ENCODE measurements around the gene MICALL1.

MICALL1 gene

GRCh38 chr22:37985751-37986281, 79.7 kb downstream of the MICALL1 start:
- no peaks in the 10 kb centered on the region for H3K36me3 ChIP-seq (replicated peaks)

DNA sequence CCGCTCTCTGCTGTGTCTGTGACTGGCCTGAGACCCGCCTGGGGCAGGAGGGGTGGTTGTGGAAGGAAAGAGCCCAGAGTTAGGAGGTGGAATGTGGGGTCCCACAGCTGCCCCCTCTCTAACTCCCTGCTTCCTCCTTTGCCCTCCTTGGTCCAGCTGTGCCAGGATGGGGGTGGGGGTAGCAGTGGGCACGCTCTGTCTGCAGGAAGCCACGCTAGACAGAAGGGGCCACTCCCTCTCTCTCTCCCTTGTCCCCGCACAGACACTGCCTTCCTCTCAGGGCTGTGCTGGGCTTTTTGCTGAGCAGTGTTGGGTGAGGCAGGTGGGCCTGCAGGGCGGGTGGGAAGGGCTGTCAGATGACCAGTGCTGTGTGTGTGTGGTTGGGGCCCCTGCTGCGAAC, 80.3 kb downstream of the MICALL1 start:
- in situ Hi-C loops (cut with HindIII; ENCODE audit: low pct_ligation_motif_present, low sequenced_read_pairs), result no loop called here
- Histone ChIP-seq H3K27me3 (replicated peaks) (peaks cover 13% of the 10 kb centered on the region), H3K36me3 (replicated peaks) (no peaks in the 10 kb centered on the region), H3K4me3 (ENCODE audit: low read depth, low read length) (no peak overlapping the region), H3K27ac (no peak overlapping the region)
- TF ChIP-seq CTCF (IDR thresholded peaks at IDR 0.05; ENCODE audit: low read depth, low read length, missing control alignments), result no peak
- DNase-seq, result no peak

More at GRCh38 chr22:37985751-37986281, 79.7 kb downstream of the MICALL1 start:
- Histone ChIP-seq H3K27me3 (replicated peaks) (peaks cover 13% of the 10 kb centered on the region), H3K4me3 (ENCODE audit: low read depth, low read length) (no peak overlapping the region), H3K27ac (no peak overlapping the region)
- no peak for DNase-seq
- TF ChIP-seq CTCF (IDR thresholded peaks at IDR 0.05; ENCODE audit: low read depth, low read length, missing control alignments), result no peak
- in situ Hi-C loops (cut with HindIII; ENCODE audit: low pct_ligation_motif_present, low sequenced_read_pairs), result no loop called here

DNA sequence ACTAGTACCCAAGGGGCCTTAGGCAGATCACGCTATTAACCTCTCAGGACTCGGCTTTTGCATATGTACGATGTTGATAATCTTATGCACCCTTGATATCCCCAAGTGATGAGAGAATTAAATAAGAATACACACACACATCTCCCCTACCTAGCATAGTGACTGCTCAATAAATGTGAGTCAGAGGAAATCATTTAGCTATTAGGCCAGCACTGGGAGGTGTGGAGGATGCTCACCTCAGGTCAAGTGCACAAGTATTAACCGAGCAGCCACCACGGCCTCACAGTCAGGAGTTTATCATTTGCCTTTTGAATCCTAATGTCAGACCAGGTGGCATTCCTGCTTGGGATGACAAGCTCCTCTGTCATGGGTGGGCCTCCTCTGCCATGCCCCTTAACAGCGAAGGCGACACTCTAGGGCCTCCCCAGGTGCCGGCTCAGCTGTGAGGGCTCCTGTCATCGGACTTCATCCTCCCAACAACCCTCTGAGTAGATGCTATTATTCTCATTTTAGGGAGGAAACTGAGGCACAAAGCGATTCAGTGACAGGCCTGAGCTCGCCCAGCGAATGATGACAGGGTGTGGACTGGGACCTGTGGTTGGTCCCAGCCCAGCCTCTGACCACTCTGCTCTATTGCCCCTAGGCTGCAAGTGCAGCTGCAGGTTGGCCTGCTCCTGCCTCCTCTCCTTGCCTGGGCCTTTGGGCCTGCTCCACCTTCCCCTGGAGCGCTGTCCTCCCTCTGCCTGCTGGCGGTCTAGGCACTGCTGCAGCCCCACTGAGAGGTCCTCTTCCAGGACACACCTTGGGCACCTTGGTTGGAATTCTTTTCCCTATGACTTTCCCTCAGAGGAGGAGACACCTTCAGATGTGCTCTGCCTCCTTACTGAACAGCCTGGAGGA, 83.3 kb downstream of the MICALL1 start:
- in situ Hi-C loops (cut with HindIII; ENCODE audit: low pct_ligation_motif_present, low sequenced_read_pairs), result no loop called here
- no peak for TF ChIP-seq CTCF (IDR thresholded peaks at IDR 0.05; ENCODE audit: low read depth, low read length, missing control alignments)
- H3K36me3 ChIP-seq (replicated peaks), result no peaks in the 10 kb centered on the region
- no peak overlapping the region for H3K27ac ChIP-seq
- no peak overlapping the region for H3K4me3 ChIP-seq (ENCODE audit: low read depth, low read length)
- no peaks in the 10 kb centered on the region for H3K27me3 ChIP-seq (replicated peaks)
- no peak for DNase-seq

- in situ Hi-C loops (cut with HindIII; ENCODE audit: low pct_ligation_motif_present, low sequenced_read_pairs), result no loop called here
- no peak for TF ChIP-seq CTCF (IDR thresholded peaks at IDR 0.05; ENCODE audit: low read depth, low read length, missing control alignments)
Measured at GRCh38 chr22:37990301-37990700, 84.2 kb downstream of the MICALL1 start.

GRCh38 chr22:37990862-37991261, 84.8 kb downstream of the MICALL1 start:
- no peak for TF ChIP-seq CTCF (IDR thresholded peaks at IDR 0.05; ENCODE audit: low read depth, low read length, missing control alignments)
- H3K36me3 ChIP-seq (replicated peaks), result no peaks in the 10 kb centered on the region
- DNase-seq, result no peak
- no peaks in the 10 kb centered on the region for H3K27me3 ChIP-seq (replicated peaks)
- in situ Hi-C loops (cut with HindIII; ENCODE audit: low pct_ligation_motif_present, low sequenced_read_pairs), result no loop called here
- H3K27ac ChIP-seq, result no peak overlapping the region
- H3K4me3 ChIP-seq (ENCODE audit: low read depth, low read length), result no peak overlapping the region

More at GRCh38 chr22:37990301-37990700, 84.2 kb downstream of the MICALL1 start:
- Histone ChIP-seq H3K4me3 (ENCODE audit: low read depth, low read length) (no peak overlapping the region), H3K36me3 (replicated peaks) (no peaks in the 10 kb centered on the region), H3K27ac (no peak overlapping the region), H3K27me3 (replicated peaks) (no peaks in the 10 kb centered on the region)
- no peak for DNase-seq
